ENCODE measurements around the gene TMEM120B.

The TMEM120B gene

DNA sequence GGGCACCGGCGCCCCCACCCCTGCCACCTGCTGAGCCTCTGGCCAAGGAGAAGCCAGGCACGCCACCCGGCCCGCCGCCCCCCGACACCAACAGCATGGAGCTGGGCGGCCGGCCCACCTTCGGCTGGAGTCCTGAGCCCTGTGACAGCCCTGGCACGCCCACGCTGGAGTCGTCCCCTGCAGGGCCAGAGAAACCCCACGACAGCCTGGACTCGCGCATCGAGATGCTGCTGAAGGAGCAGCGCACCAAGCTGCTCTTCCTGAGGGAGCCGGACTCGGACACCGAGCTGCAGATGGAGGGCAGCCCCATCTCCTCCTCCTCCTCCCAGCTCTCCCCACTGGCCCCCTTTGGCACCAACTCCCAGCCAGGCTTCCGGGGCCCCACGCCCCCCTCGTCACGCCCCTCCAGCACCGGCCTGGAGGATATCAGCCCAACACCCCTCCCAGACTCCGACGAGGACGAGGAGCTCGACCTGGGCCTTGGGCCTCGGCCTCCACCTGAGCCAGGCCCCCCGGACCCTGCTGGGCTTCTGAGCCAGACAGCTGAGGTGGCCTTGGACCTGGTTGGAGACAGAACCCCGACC is 97.8 kb downstream of the TMEM120B start:
- TF ChIP-seq, protein P1, sequence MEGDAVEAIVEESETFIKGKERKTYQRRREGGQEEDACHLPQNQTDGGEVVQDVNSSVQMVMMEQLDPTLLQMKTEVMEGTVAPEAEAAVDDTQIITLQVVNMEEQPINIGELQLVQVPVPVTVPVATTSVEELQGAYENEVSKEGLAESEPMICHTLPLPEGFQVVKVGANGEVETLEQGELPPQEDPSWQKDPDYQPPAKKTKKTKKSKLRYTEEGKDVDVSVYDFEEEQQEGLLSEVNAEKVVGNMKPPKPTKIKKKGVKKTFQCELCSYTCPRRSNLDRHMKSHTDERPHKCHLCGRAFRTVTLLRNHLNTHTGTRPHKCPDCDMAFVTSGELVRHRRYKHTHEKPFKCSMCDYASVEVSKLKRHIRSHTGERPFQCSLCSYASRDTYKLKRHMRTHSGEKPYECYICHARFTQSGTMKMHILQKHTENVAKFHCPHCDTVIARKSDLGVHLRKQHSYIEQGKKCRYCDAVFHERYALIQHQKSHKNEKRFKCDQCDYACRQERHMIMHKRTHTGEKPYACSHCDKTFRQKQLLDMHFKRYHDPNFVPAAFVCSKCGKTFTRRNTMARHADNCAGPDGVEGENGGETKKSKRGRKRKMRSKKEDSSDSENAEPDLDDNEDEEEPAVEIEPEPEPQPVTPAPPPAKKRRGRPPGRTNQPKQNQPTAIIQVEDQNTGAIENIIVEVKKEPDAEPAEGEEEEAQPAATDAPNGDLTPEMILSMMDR (IDR thresholded peaks at IDR 0.05; ENCODE audit: low read length, missing control alignments) = no peak
- DNase-seq (ENCODE audit: low read depth) = no peak
- no peak overlapping the region for H3K4me3 ChIP-seq (replicated peaks; ENCODE audit: low read depth, low read length)

DNA sequence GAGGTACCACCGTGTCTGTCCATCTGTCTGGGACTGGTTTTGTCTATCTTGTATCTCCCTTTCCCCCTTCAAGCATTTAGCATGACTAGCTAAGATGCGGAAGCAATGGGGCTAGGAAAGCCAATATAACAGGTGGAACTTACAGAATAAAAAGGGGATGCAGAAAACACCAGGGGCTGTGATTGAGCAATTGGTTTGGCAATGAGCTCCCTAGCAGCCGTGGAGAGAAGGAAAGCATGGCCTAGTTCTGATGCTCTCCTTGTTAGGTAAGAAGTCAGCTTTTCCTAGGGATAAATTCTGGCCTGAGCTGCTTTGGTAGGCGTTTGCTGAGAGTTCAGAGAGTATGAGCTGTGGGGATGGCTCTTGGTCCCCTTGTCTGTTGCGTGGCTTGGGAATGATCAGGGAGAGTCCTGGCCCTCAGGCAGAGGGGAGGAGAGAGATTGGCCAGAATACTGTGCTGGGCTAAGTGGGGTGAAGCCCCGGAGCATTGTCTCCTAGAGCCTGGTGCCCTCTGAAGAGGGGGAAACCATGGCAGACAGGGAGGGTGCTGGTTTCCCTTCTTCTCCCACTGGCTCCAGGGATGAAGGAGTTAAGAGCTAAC is 98.4 kb downstream of the TMEM120B start:
- peak; percentile 21 for DNase-seq (ENCODE audit: low read depth)
- TF ChIP-seq, protein P1 (IDR thresholded peaks at IDR 0.05; ENCODE audit: low read length, missing control alignments) = no peak
- peak overlapping the region; percentile 52 for H3K4me3 ChIP-seq (replicated peaks; ENCODE audit: low read depth, low read length)

DNA sequence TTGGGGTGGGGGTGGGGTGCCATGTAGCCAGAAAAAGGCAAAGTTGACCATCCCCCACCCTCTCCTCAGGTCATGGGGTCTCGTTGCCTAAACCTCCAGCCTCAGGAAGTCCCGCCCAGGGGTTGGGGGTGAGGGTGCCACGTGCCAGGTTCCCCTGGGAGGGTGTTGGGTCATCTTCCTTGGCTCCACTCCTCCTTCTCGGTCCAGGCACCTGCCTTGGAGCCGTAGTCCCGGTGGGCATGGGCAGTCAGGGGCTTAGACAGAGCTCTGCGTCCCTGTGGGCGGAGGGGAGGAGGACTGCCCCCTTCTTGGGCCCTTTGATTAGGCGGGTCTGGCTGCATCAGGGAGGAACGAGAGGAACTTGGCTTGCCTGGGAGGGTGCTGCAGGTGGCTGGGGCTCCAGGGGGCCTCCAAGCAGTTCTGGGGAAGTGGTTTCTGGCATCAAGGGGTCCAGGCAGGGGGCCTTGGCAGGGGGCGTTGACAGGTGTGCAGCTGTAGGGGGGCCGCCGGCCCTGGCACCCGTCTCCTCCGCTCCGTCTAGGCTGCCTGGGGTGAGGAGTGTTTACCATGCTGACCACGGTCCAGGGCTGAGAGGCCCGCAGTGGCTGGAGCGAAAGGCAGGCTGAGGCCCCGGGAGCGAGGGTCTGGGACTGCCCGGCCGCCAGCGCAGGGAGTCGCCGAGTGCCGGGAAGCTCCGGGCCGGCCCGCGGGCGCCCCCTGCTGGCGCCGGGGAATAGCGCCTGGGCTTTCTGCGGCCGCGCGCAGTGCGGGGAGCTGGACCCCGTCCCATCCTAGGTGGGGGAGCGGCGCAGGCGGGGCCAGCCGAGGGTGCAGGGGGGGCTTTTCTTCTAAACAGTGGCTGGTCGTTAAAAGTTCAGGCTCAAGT is 99.1 kb downstream of the TMEM120B start:
- H3K4me3 ChIP-seq (replicated peaks; ENCODE audit: low read depth, low read length) = peak overlapping the region; percentile 52
- peak; percentile 68 for DNase-seq (ENCODE audit: low read depth)
- TF ChIP-seq, protein P1 (IDR thresholded peaks at IDR 0.05; ENCODE audit: low read length, missing control alignments) = peak; percentile 36

DNA sequence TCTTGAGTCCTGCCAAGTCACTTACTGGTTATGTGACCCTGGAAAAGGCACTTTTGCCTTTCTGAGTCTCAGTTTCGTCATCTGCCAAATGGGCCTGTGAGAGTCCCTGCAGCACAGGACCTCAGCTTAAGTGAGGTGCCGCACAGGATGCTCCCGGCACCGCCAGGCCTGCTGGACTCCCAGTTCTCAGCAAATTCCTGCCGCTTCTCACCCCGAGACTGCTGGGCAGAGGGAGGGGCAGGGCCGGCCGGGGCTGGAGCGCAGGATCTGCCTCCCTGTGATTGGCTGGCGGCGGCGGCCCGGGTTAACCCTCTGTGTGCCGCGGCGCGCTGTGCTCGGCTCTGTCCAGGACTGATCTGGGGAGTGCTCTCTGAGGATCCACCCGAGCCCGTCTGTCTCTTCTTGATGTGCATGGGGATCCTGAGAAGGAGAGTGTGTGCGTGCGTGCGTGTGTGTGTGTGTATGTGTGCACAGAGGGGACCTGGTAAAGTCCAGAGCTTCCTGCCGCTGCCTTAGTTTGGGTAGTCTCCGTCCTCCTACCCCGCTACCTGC is 99.8 kb downstream of the TMEM120B start:
- TF ChIP-seq, protein P1 (IDR thresholded peaks at IDR 0.05; ENCODE audit: low read length, missing control alignments) = no peak
- H3K4me3 ChIP-seq (replicated peaks; ENCODE audit: low read depth, low read length) = peak overlapping the region; percentile 52
- peak; percentile 68 for DNase-seq (ENCODE audit: low read depth)

DNA sequence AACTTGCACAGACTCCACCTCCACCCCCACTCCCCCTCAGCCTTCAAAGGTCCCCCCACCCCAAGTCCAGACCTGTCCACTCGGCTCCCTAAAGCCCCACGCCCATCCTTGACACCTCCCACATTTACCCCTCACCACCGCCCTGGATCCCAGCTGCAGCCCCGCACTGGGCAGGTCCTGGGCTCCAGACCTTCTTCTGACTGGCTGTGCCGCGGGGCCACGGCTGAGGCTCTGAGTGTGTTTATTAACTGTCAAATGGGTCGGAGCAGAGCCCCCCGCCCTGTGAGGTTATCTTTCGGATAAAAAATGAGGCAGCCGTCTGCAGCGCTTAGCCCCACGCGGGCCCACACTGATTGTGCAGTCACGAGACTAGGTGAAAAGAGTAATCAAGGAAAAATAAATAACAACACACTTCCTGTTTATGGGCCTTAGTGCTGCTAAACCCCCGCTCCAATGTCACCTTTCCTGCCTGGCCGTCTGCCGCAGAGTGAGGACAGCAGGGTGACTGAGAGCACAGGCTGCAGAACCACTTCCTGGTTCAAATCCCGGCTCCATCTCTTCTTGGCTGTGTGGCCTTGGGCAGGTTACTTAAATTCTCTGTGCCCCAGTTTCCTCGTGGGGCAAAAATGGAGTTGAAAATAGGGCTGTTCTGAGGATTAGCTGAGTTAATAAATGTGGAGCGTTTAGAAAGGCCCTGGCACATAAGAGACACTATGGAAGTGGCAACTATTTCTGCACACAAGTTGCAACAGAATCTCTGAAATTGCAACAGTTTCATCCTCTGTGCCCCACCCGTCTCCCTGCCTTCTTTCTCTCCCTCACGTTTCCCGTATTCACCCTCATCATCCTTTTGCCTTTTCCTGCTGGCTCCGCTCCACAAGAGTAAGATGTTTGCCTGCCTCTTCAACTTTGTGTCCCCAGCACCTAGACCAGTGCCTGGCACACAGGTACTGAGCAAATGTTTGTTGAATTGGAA is 100.7 kb downstream of the TMEM120B start:
- DNase-seq (ENCODE audit: low read depth) = peak; percentile 39
- TF ChIP-seq, protein P1 (IDR thresholded peaks at IDR 0.05; ENCODE audit: low read length, missing control alignments) = no peak
- peak overlapping the region; percentile 52 for H3K4me3 ChIP-seq (replicated peaks; ENCODE audit: low read depth, low read length)

DNA sequence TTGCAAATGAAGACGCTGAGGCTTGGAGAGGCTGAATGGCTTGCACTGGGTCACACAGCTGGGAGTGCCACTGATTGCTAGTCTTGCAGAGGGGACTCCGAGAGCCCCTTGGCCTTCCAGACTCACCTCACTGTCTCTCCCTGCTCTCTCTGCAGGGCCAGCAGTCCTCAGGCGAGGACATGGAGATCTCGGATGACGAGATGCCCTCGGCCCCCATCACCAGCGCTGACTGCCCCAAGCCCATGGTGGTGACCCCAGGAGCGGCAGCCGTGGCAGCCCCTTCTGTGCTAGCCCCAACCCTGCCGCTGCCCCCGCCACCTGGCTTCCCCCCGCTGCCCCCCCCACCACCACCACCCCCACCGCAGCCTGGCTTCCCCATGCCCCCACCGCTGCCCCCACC is 101.4 kb downstream of the TMEM120B start:
- DNase-seq (ENCODE audit: low read depth) = no peak
- TF ChIP-seq, protein P1 (IDR thresholded peaks at IDR 0.05; ENCODE audit: low read length, missing control alignments) = no peak
- no peak overlapping the region for H3K4me3 ChIP-seq (replicated peaks; ENCODE audit: low read depth, low read length)

Measured in fibroblast of pulmonary artery (primary cell).